Neural cell (in vitro differentiated cells): ENCODE results near the gene OPN1LW. TPM values are rescaled to one million over a fixed set of nuclear protein-coding genes. Genes with fewer than 3 reads are reported as not detected.
"Not testable (repeated sequence)": the region's sequence is repeated elsewhere in the genome, so short reads cannot be mapped to it uniquely, and the experiment has no call there.

Experiments
- H2AFZ ChIP-seq: fragments of 200-600, 300-800 bp; sonication (generic), shearing (Covaris generic); 2 replicates; pipeline ENCODE4 v1.6.0; 2014; ENCODE audit warnings: low read depth, mild to moderate bottlenecking, antibody characterized with exemption, low read length, moderate library complexity
- H3F3A ChIP-seq: fragments of 200-600 bp; shearing (Covaris generic); 2 replicates; pipeline ENCODE4 v1.6.1; 2016; ENCODE audit warnings: mild to moderate bottlenecking, moderate library complexity, mixed read lengths, antibody characterized with exemption, low read length; ENCODE audit not compliant: insufficient read depth, poor library complexity, severe bottlenecking
- H3K27ac ChIP-seq: fragments of 200-600, 300-800 bp; sonication (generic), shearing (Covaris generic); 2 replicates; pipeline ENCODE4 v1.5.1; 2014; ENCODE audit warnings: mild to moderate bottlenecking, low read length, moderate library complexity
- H3K27me3 ChIP-seq: fragments of 300-800, 200-600 bp; sonication (generic), shearing (Covaris generic); 2 replicates; pipeline ENCODE4 v1.6.0; 2014; ENCODE audit warnings: mild to moderate bottlenecking, low read depth, low read length, moderate library complexity; ENCODE audit not compliant: insufficient read depth
- H3K36me3 ChIP-seq: fragments of 300-800, 200-600 bp; sonication (generic), shearing (Covaris generic); 2 replicates; pipeline ENCODE4 v1.5.1; 2014; ENCODE audit warnings: mild to moderate bottlenecking, antibody characterized with exemption, low read length, moderate library complexity; ENCODE audit not compliant: insufficient read depth
- H3K4me2 ChIP-seq: fragments of 300-800, 200-600 bp; sonication (generic), shearing (Covaris generic); 2 replicates; pipeline ENCODE4 v1.6.0; 2014; ENCODE audit warnings: mild to moderate bottlenecking, low read length
- H3K4me3 ChIP-seq: fragments of 300-800, 200-600 bp; sonication (generic), shearing (Covaris generic); 2 replicates; pipeline ENCODE4 v1.5.1; 2014; ENCODE audit warnings: mild to moderate bottlenecking, low read length, moderate library complexity
- H3K79me2 ChIP-seq: fragments of 200-600 bp; shearing (Covaris generic); replicated peaks from 2 replicates; pipeline ENCODE4 v1.6.0; 2014; ENCODE audit warnings: mild to moderate bottlenecking, low read length, moderate library complexity; ENCODE audit not compliant: insufficient read depth
- H3K9ac ChIP-seq: fragments of 300-800, 200-600 bp; sonication (generic), shearing (Covaris generic); 2 replicates; pipeline ENCODE4 v1.6.1; 2016; ENCODE audit warnings: mild to moderate bottlenecking, low read length, mixed read lengths
- H3K9me2 ChIP-seq: fragments of 200-600 bp; shearing (Covaris generic); 2 replicates; pipeline ENCODE4 v1.6.1; 2016; ENCODE audit warnings: mild to moderate bottlenecking, low read length, mixed read lengths; ENCODE audit not compliant: insufficient read depth
- H3K9me3 ChIP-seq: fragments of 200-600, 300-800 bp; sonication (generic), shearing (Covaris generic); 2 replicates; pipeline ENCODE4 v1.6.1; 2016; ENCODE audit warnings: mild to moderate bottlenecking, mixed run types, low read length, moderate library complexity, mixed read lengths
- H4K20me1 ChIP-seq: fragments of 200-600 bp; shearing (Covaris generic); 2 replicates; pipeline ENCODE4 v1.6.1; 2016; ENCODE audit warnings: mild to moderate bottlenecking, mixed run types; ENCODE audit not compliant: insufficient read depth
- CTCF ChIP-seq: fragments of 450-650 bp; IDR thresholded peaks from 2 replicates; pipeline ENCODE4 v1.5.1; 2014; ENCODE audit warnings: antibody characterized with exemption, mild to moderate bottlenecking, moderate library complexity; ENCODE audit not compliant: poor library complexity, severe bottlenecking
- EP300 ChIP-seq: fragments of 450-650 bp; conservative IDR thresholded peaks from 2 replicates; pipeline ENCODE4 v1.6.1; 2014; ENCODE audit warnings: antibody characterized with exemption, mild to moderate bottlenecking, moderate library complexity; ENCODE audit not compliant: poor library complexity, severe bottlenecking
- EZH2 ChIP-seq: fragments of 200-600, 300-800 bp; shearing (Covaris generic), sonication (generic); IDR thresholded peaks from 2 replicates; pipeline ENCODE4 v1.6.1; 2014; ENCODE audit warnings: antibody characterized with exemption, low read length, borderline replicate concordance, mild to moderate bottlenecking; ENCODE audit not compliant: insufficient read depth, poor library complexity, severe bottlenecking
- MXI1 ChIP-seq: fragments of 450-650 bp; conservative IDR thresholded peaks from 2 replicates; pipeline ENCODE4 v1.6.1; 2014; ENCODE audit warnings: antibody characterized with exemption, mild to moderate bottlenecking; ENCODE audit not compliant: poor library complexity, severe bottlenecking
- POLR2AphosphoS5 ChIP-seq: IDR thresholded peaks from 2 replicates; pipeline ENCODE4 v1.6.1; 2012
- RAD21 ChIP-seq: fragments of 450-650 bp; conservative IDR thresholded peaks from 2 replicates; pipeline ENCODE4 v1.6.1; 2014; ENCODE audit warnings: antibody characterized with exemption, mild to moderate bottlenecking, moderate library complexity
- SMC3 ChIP-seq: fragments of 450-650 bp; conservative IDR thresholded peaks from 2 replicates; pipeline ENCODE4 v1.6.1; 2014; ENCODE audit warnings: antibody characterized with exemption, mild to moderate bottlenecking, moderate library complexity; ENCODE audit not compliant: poor library complexity
- TAF1 ChIP-seq: IDR thresholded peaks from 2 replicates; pipeline ENCODE4 v1.6.1; 2012; ENCODE audit warnings: low read depth
- polyA minus RNA-seq: library from RNA; depleted of rRNA, polyadenylated mRNA; stranded (reverse); fragments of >200 nt; gene quantifications from 2 replicates; pipeline ENCODE4 v1.2.3, GENCODE V29; 2014
- polyA plus RNA-seq: library from polyadenylated mRNA; depleted of rRNA; stranded (reverse); fragments of >200 nt; gene quantifications from 2 replicates; pipeline ENCODE4 v1.2.3, GENCODE V29; 2014
- TF ChIP-seq, protein P1 (sequence below): IDR thresholded peaks from 2 replicates; pipeline ENCODE4 v1.6.1; 2012; ENCODE audit warnings: borderline replicate concordance

OPN1LW gene
- not detected in 2 replicates for polyA plus RNA-seq
- polyA minus RNA-seq, result not detected in 2 replicates

GRCh38 chrX:154144010-154144409 lies at the start of gene OPN1LW:
Gene OPN1LW (plus strand): TSS chrX:154144243. CDS start chrX:154144284, 41 bp downstream.
- H3K36me3 ChIP-seq, H3K9me3 ChIP-seq, H3K9me2 ChIP-seq, H3K9ac ChIP-seq, H3K4me3 ChIP-seq, H3K79me2 ChIP-seq, H3K27me3 ChIP-seq, H3F3A ChIP-seq, H3K4me2 ChIP-seq, H2AFZ ChIP-seq, H4K20me1 ChIP-seq, H3K27ac ChIP-seq: not testable (repeated sequence)

DNA sequence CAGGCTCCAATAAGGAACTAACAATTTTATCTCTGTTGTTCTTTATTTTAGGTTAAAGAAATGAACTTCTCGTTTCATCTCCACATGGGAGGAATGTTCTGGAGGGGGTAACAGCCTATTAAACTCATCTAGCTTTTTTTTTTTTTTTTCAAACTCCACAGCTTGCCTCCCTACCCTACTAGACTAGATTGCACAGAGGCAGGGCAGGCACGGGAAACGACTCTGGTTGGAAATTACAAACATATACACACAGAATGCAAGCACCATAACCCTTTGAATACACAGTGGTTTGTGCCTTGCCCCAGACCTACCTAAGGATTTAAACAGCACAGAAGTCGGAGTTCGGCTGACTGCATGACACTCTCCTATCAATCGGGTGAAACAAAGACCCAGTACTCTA lies 49.2 kb upstream of the OPN1LW start:
- Histone ChIP-seq H3K27me3 (no peaks in the 10 kb centered on the region), H3K9me3 (no peaks in the 10 kb centered on the region), H3F3A (no peaks in the 10 kb centered on the region), H4K20me1 (no peaks in the 10 kb centered on the region), H3K4me2 (no peak overlapping the region), H3K36me3 (no peaks in the 10 kb centered on the region), H3K9ac (no peak overlapping the region), H3K9me2 (no peaks in the 10 kb centered on the region), H3K79me2 (peaks cover 51% of the 10 kb centered on the region), H3K4me3 (peak overlapping the region; percentile 76), H3K27ac (no peak overlapping the region), H2AFZ (no peak overlapping the region)
- TF ChIP-seq SMC3 (no peak), CTCF (no peak), RAD21 (no peak), EZH2 (no peak), MXI1 (no peak), EP300 (no peak), POLR2AphosphoS5 (no peak), TAF1 (no peak)
- TF ChIP-seq, protein P1, sequence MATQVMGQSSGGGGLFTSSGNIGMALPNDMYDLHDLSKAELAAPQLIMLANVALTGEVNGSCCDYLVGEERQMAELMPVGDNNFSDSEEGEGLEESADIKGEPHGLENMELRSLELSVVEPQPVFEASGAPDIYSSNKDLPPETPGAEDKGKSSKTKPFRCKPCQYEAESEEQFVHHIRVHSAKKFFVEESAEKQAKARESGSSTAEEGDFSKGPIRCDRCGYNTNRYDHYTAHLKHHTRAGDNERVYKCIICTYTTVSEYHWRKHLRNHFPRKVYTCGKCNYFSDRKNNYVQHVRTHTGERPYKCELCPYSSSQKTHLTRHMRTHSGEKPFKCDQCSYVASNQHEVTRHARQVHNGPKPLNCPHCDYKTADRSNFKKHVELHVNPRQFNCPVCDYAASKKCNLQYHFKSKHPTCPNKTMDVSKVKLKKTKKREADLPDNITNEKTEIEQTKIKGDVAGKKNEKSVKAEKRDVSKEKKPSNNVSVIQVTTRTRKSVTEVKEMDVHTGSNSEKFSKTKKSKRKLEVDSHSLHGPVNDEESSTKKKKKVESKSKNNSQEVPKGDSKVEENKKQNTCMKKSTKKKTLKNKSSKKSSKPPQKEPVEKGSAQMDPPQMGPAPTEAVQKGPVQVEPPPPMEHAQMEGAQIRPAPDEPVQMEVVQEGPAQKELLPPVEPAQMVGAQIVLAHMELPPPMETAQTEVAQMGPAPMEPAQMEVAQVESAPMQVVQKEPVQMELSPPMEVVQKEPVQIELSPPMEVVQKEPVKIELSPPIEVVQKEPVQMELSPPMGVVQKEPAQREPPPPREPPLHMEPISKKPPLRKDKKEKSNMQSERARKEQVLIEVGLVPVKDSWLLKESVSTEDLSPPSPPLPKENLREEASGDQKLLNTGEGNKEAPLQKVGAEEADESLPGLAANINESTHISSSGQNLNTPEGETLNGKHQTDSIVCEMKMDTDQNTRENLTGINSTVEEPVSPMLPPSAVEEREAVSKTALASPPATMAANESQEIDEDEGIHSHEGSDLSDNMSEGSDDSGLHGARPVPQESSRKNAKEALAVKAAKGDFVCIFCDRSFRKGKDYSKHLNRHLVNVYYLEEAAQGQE, result no peak
